Measurements from ENCODE around the gene COL13A1.
A peak's percentile ranks its signal among the peaks of the same experiment; 100 is the strongest.

The COL13A1 gene

DNA sequence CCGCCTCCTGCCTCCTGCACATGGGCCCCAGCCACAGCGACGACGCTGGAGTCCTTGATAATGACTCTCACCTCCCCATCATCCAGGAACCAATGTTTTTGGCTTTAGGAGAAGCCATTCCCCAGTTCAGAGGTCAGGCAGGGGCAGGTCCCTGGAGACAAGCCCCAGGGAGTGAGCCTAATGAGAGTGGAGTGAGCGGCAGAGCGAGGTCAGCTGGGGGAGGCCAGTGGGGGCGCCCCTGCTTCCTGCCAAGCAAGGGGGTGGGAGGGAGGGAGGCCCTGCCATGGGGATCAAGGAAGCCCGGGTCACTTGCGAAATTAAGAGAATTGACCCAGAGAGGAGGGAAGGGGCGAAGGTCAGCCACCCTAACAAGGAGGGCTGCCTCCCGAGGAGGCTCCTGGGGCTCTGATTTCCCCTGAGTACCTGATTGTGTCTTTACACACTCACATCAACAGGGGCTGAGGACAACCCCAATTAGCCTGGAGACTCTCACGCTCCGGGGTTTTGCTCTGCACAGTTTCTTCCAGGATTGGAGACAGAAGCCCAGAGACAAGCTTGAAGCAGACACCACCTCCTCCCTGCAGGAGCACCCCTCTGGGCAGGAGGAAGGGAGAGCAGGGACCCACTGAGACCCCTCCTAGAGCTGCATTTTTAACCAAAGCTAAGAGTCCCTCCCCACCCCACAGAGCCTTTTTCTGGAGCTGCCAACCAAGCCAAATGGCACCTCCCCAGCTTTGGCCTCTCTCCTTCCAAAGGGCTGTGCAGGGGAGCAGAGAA, 112.1 kb downstream of the COL13A1 start:
- DNase-seq, result no peak

DNA sequence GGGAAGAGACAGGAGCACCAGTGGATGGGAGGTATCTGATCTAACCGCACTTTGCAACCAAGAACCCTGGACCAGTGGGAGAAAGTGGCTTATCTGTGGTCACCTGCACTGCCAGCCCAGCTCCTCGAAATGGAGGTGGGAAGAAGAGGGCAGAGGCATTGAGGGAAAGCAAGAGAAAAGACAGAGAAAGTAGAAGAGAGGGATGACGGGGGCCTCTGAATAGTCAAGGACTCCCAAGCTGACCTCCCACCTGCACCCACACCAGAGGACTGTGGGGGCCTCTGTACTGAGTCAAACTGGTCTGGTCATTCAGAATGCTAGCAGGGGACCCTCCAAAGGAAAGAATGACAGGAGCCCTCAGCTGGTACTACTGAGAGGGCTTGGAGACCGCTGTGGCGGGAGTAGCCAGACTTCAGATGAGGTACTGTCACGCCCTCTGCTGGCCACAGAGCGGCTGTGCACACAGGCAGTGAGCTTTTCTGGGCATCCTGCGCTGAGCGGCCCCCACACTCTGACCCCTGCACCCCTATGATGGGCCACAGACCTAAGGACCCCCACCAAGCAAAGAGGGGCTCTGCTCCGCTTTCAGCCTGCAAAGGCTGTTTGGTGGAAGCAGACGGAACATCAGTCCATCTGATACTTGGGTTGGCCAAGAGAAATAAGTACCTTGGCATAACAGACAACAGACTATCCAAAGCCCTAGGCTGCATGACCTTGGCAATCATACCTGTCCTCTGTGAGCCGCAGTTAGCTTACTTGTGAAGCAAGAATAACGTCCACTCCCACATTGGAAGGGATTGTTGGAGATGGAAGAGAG, 112.9 kb downstream of the COL13A1 start:
- peak; percentile 34 for DNase-seq

DNA sequence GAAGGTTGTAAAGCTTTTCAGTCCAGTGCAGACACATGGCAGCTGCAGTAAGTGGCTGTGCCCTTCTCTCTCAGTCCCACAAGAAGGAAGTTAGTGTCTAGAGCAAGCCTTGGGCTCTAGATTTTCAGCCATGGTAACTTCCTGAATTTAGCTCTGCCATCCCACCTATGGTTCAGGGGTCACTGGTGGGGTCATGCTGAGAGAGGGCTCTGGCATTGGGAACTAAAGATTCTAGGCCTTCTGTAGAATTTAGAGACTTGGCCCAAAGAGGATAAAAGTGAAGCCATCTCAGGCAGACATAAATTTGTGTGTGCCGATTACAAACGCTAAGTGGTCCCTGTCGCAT, 113.5 kb downstream of the COL13A1 start:
- no peak for DNase-seq

DNA sequence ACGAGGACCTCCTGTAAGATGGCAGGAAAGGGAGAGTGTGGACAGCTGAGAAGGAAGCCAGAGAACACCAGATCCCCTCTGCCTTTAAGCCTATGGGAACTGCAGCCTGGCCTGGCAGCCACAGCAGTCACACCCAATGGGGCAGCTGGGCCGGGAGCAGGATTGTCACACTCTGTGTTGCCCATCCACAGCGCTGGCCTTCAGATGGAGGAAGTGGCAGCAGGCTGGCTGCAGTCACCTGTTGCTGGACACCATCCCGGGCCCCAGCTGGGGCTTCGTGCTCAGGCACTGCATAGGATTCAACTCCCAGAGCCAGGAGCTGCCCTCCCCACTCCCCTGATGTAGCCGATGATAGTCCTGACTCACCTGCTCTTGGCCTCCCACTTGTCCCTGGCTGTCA, 114.4 kb downstream of the COL13A1 start:
- DNase-seq, result no peak

DNA sequence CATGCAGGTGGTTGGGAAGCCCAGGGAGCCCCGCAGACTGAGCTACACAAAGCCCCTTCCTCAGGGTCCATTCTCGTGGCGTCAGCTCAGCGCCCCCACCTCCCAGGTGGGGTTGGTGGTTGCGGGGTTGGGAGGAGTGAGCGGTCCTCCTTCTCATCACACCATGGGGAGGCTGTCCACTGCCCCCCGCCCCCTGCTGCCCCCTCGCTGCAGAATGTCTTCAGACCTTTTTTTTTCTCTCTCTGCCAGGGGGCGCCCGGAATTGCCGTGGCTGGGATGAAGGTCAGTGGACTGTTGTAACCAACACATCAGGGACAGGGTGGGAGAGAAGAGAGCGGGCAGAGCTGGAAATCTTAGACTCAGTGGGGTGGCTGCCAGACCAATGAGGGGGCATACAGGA, 116.3 kb downstream of the COL13A1 start:
- DNase-seq, result no peak

DNA sequence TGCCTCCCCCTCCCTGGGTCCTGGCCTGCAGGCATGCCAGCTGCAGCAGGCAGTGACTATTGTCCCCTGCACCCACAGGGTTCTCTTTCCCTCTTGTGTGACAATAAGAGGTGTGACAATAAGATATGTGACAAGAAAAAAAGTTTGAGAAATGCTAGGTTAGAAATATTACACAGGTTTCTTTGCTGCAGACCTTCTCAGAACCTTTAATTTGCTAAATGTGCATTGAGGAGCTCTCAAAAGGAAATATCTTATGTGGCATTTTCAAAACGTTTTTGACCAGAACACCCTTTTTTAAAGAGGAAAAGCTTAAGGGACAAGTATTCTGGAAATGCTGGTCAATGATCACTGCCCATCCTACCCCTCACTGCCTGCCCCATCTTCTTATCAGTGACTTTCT, 117.5 kb downstream of the COL13A1 start:
- no peak for DNase-seq

DNA sequence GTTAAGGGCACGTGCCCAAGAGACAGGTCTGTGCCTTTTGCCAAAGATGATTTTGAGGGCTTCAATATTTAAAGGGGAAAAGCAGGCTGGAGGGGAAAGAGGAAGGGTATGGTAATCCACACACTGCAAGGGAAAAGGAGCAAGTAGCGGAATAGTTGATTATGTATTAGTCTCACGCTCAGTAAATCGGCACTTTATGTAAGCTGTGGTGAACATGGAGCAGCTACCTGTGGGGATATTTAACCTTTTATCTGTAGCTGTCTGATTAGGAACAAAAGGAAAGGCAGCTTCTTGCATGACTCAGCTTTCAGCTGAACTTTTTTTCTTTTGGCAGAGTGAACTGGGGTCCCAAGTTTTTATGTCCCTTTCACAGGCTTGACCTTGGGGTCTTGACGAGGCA, 123.4 kb downstream of the COL13A1 start:
- no peak for DNase-seq

DNA sequence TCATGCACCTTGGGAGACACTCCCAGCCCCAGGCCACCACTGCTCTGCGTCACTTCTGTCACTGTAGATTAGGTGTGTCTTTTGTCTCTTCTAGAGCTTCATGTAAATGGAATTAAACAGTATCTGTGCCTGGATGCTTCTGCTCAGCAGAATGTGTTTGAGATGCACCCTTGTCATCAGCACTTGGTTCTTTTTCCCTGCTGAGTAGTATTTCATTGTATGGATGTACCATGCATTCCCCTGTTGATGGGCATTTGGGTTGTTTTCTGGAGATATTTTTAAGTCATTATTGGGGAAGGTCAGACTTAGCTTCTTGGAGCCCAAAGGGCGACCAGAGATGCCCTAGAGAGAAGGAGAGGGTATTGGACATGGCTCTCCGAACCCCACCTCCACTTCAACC, 126.6 kb downstream of the COL13A1 start:
- DNase-seq, result no peak

DNA sequence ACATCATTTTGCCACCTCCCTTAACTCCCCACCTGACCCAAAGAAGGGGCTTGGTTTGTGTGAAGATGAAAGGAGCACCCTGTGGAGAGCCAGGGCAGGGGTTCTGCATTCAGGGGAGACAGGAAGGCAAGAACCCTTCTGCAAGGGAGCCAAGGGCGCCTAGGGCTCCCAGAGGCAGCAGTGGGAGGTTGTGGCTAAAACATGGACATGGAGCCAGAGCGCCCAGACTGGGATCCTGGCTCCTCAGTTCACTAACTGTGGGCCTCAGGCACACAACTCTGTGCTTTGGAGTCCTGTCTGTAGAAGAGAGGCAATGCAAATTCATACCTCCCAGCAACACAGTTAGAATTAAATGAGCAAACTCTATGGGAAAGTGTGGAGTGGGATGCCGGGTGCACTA, 127.9 kb downstream of the COL13A1 start:
- DNase-seq, result no peak

DNA sequence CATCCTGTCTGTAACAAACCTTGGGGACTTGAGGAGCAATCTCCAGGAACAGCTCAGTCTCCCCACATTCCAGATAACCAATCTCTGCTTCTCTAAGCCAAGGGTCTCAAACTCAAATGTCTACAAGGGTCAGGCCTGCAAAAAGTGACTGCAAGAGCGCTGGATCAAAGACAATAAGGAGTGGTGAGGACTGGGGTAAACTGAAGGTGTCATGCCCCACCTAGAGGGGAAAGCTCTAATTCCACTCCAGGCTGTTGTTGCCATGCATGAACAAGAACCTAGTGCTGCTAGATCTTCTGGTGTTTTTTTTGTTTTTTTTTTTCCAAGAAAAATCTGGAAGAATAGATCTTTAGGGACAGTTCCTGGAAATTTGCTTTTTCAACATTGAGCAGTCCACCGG, 133.1 kb downstream of the COL13A1 start:
- DNase-seq, result no peak

DNA sequence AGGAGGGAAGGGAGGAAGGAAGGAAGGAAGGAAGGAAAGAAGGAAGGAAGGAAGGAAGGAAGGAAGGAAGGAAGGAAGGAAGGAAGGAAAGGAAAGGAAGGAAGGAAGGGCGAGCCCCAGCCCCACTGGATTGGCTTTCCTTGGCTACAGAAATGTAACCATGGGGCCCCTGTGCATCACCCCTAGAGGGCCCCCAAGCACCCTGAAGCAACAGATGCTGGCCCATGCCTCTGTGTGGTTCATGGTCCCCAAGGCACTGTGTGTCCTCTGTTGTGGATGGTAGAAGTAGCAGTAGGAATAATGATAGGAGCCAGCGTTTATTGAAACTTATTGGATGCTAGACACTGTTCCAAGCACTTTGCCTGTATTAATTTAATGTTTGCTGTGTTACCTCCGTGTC, 134.4 kb downstream of the COL13A1 start:
- no peak for DNase-seq

DNA sequence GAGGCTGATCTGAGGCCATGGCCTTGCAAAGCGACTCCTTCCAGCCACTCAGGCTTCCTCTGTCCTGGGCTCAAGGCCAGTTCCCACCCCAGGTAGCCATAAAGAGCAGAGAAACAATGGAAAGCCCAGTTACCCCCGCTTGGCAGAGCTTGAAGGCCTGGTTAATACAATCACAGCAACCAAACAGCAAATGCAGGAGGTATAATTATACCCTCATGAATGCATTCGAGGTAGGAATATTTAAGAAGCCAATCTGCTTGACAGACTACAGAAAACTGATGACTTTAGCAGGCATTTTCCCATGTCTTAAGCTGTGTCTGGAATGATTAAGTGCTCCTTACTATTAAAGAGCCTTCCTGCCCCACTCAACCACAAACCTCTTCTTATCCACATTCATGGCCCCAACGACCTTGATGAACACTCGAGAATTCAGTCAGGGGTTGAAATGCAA, 136.9 kb downstream of the COL13A1 start:
- no peak for DNase-seq

DNA sequence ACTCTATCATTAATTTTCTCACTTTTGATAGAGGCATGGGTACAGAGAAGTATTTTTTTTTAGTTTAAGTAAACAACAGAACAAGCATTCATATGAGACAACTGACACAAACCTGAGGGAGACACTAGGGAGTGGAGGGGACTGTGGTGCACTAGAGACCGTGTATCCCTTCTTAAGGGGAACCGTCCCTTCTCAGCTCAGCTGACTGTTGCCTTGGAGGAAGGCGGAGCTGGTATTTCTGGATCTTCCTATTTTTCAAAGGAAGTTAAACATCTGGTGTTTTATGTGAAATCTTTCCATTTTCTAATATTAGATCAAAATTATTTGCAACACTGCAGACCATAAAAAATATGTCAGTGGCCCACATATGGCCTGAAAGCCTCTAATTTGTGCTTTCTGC, 137.4 kb downstream of the COL13A1 start:
- no peak for DNase-seq

DNA sequence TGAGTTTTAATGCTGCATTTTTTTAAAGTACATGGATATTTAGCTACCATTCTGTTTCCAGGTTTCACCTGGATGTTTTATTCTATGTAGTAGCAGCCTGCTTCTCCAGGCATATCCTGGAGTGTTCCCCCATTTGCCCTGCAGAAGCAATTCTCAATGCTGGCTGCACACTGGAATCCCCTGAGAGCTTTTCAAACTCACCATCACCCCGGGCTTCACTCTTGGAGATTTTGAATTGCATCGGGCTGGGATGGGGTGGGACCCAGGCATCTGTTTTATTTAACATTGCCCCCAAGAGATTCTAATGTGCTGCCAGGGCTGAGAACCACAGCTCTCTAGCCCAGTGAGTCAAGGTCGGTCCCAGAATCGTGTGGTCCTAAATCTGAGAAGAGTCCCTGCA, 137.8 kb downstream of the COL13A1 start:
- DNase-seq, result no peak

DNA sequence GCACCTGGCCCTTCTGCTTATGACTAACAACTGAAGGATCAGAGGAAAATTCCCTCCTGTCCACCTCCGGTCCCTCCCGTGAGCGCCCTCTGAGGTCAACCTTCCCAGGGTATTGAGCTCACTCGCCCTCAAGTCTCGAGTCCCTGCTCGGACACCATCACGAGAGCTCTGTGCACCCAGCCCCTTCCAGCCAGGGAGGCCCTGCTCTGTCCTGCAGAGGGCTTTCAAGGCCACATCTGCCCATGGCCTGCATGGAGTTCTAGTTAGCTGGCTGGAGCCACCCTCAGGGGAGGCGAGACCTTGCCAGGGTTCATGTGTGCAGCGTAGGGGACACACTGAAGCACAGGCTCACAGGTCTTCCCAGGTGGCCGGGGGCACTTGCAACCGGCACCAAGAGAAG, 140.0 kb downstream of the COL13A1 start:
- DNase-seq, result no peak

DNA sequence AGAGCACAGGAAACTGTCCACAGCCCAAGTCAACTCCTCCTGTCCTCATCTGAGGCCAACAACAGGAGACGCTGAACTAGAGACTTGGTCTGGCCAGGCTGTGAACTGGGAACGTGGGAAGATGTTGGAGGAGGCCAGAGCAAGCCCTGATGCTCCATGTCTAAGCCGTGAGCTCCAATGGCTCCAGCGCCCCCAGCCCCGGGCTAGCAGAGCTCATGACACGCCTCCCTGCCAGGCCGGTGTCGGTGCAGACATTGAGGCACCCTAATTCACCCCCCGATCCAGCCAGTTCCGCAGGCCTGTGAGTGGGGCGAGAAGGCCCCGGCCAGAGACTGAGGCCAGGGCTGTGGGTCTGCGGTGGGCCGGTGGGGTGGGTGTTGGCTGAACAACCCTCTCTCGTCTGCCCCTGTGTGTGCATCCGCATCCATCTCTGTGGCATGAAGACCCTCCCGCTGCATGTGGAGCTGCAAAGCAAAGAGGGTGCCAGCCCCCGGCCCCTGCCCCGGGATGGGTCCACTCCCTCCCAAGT, 141.7 kb downstream of the COL13A1 start:
- DNase-seq, result no peak

DNA sequence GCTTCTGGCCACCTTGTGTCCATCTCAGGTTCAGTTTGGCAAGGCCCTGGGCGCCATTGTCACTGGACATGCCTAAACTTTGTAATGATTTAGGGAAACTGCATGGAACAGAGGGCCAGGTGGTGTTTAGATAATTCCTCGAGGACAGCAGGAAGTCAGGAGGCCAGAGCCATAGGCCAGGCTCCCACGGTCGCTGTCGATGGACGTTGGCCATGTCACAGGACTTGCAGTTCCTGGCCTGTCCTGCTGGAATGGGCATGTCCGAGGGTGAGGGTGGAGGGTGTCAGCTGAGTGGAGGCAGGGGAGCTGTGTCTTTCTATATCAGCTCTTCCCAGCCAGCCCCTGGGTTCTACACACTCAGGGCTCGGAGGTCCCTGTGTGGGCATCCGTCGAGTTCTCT, 143.1 kb downstream of the COL13A1 start:
- DNase-seq, result no peak

DNA sequence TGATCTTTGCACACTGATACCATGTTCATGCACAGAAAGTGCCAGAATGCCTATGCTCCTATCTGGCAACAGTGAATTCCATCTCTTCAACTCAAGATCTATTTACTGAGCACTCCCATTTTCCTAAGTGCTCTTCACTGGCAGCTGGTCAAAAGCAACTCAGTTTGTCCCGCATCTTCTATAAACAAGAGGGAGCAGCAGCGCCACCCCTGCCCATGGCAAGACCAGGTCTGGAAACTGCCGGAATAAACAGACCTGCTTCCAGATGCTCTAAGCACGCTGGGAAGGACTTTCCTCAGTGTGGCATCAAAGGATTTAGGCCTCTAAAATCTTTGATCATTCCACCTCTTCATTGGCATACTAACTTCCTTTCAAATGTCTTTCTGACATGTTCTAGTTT, 146.6 kb downstream of the COL13A1 start:
- no peak for DNase-seq

DNA sequence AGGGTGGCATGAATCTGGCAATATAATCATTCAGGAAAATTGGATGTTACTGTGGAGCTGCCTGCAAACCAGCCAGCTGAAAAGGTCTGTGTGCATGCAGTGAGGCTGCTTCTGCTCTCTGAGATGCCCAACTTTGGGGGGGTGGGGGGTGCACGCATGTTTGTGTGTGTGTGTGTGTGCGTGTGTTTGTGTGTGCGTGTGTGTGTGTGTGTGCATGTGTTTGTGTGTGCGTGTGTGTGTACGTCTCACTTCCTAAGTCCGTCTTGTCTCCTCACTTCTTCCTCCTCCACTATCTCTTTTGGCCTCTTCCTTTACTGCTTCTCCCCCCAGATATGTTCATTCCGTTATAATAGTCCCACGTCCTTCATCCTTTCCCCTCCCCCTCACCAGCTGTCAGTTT, 148.1 kb downstream of the COL13A1 start:
- no peak for DNase-seq

DNA sequence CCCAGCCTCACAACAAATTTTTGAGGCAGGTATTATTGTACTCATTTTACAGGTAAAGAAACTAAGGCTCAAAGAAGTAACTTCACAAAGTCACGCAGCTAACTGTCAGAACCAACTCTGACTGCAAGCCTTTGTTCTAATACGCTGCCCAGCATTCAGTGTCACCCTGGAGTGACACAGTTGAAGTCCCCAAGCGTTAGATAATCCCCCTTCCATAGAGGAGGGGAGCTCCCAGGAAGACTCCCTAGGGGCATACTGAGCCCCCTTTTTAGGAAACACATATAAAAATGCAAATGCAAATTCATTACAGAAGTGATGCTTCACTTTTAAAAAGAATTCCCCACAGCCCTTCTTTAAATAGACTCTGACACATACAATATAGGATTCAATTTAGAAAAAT, 150.0 kb downstream of the COL13A1 start:
- DNase-seq, result no peak

DNA sequence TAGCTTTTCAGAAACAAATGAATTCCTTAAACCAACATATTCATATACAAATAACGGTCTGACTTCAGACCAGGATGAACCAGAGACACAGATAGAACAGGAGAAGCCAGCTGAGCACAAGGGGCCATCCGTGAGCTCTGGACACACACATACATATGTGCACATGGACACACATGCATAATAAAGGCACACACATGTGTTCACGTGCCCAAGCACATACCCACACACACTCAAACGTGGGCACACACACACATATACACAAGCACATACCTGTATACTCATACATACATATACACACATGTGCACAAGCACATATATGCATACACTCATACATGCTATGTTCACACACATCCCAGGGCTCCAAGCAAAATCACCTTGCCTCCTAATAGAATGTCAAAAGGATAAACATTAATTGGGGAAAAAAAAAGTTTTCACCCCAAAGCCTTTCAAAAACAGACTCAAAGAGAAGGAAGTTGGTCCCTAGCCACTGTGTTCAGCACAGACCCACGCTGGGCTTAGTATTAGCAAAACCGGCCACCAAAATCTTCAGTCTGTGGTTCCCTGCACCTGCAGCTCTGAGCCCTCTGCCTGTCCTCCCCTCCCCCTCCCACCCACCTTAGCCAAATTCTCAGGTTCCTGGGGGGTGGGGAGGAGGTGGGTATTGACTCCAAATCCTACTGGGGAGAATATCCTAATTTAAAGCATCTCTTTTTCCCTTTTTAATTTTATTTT, 150.5 kb downstream of the COL13A1 start:
- no peak for DNase-seq

DNA sequence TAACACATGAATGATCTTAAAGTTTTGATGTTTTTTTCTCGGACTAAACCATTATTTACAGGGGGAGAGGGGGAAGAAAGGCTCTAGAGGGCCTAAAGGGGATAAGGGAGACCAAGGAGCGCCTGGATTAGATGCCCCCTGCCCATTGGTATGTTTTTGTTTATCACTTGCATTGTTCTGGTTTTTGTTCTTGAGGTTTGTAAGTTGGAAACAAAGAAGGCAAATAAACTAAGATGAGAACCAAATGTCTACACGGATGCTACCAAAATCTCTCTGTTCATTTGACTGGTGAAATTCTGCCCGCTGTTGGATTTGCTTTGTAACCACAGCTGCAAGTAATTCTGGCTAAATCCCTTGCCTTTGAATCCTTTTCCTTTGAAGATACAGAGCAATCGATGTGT, 151.1 kb downstream of the COL13A1 start:
- DNase-seq, result no peak

DNA sequence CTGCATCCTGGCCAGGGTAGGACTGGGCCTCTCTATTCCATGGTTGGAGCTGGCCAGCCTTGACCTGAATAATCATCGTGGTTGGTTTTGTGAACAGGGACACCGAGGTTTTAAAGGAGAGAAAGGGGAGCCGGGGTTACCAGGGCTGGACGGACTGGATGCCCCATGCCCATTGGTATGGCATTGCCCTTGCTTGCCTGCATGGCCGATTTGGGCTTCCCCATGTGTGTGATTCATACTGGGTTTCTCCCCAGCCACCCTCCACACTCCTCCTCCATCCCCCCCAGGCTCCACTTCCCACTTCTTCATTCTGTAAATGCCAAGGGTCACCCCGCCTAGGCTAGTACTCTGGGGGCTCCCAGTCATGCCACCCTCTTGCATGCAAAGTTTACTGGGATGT, 152.1 kb downstream of the COL13A1 start:
- DNase-seq, result no peak

Data from NCI-H1436 (cell line).